GM12878 (cell line): Measurements from ENCODE around the gene OR10A3.

Source experiments
- CTCF ChIP-seq, 3 experiments: IDR thresholded peaks in 2 of 3; conservative IDR thresholded peaks in 1 of 3; 2 replicates each; pipeline ENCODE4 v1.5.1; 2011; ENCODE audit warnings: low read depth in 3 of 3, low read length in 3 of 3, mild to moderate bottlenecking in 3 of 3, control low read depth in 2 of 3, moderate library complexity in 2 of 3, inconsistent platforms in 1 of 3, mixed read lengths in 1 of 3; ENCODE audit not compliant: control insufficient read depth in 2 of 3, insufficient read depth in 1 of 3; ENCODE audit errors: extremely low read depth in 1 of 3
- E4F1 ChIP-seq: fragments of 450-650 bp; IDR thresholded peaks from 2 replicates; pipeline ENCODE4 v1.6.1; 2018; ENCODE audit warnings: borderline replicate concordance, mild to moderate bottlenecking; ENCODE audit not compliant: partially characterized antibody

DNA sequence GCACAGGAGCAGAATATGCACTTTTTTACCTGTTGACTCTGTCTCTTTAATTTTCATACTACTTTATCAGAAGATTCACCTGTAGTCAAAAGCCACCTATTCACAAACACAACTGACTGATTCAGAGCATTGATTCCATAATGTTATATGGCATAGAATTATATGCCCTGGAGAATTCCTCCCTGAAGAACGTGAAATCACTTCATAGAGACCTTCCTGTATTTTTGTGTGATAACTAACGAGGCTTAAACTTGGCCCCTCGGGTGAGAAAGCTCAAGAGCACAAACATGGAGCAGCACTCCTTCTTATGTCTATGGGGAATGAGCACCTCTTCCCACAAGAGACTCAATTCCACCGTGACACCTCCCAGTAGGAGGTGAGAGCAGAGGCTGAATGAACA is 10.3 kb downstream of the OR10A3 start, which contains the start of gene OR10A6:
- TF ChIP-seq CTCF (IDR thresholded peaks at IDR 0.05 in 2 of 3, conservative IDR thresholded peaks at IDR 0.05 in 1 of 3; ENCODE audit: control insufficient read depth in 2 of 3, extremely low read depth in 1 of 3, insufficient read depth in 1 of 3, low read depth in 3 of 3, low read length in 3 of 3) = no peak
- no peak for TF ChIP-seq E4F1
